A673 (cell line): ENCODE results near the gene ZNF679. TPM values are rescaled to one million over a fixed set of nuclear protein-coding genes. Genes with fewer than 3 reads are reported as not detected.
"Not testable (repeated sequence)": the region's sequence is repeated elsewhere in the genome, so short reads cannot be mapped to it uniquely, and the experiment has no call there.

Experiments
- Bru-seq: library from RNA; stranded (reverse); fragments of 400-500 nt; gene quantifications from one replicate; lab custom pipeline; 2021; lab: Mats Ljungman, UMichigan
- BruChase-seq, 2 experiments: library from RNA; stranded (reverse); fragments of 400-500 nt; gene quantifications; one replicate each; lab custom pipeline; 2021; lab: Mats Ljungman, UMichigan
- BruUV-seq: library from RNA; stranded (reverse); fragments of 400-500 nt; replicated peaks from 2 replicates; lab custom pipeline; 2021; lab: Mats Ljungman, UMichigan
- CTCF ChIA-PET: fragments of 300-600 bp; sonication (Branson Sonifier 250); formaldehyde crosslinking; loops from one replicate; lab custom pipeline; 2022; ENCODE audit warnings: antibody characterized with exemption; lab: Charles Lee
- POLR2A ChIA-PET: fragments of 300-600 bp; sonication (Branson Sonifier 250); formaldehyde crosslinking; loops from one replicate; lab custom pipeline; 2022; ENCODE audit warnings: antibody characterized with exemption; ENCODE audit not compliant: low non-redundant PET; lab: Charles Lee
- DNase-seq: peaks from one replicate; pipeline ENCODE4 v3.0.0-alpha.2; 2015; ENCODE audit warnings: low spot score
- H3K27ac ChIP-seq: fragments of 200-600 bp; sonication (generic); 2 replicates; pipeline ENCODE4 v1.5.1; 2016; ENCODE audit warnings: mixed run types, low read depth, mild to moderate bottlenecking, mixed read lengths, antibody characterized with exemption, low read length; ENCODE audit not compliant: poor library complexity, severe bottlenecking
- H3K27me3 ChIP-seq: fragments of 200-600 bp; sonication (generic); replicated peaks from 2 replicates; pipeline ENCODE4 v1.6.1; 2017; ENCODE audit warnings: mixed run types, low read depth, mild to moderate bottlenecking, mixed read lengths, antibody characterized with exemption, low read length; ENCODE audit not compliant: insufficient read depth, poor library complexity
- H3K36me3 ChIP-seq: fragments of 200-600 bp; sonication (generic); 2 replicates; pipeline ENCODE4 v1.6.1; 2016; ENCODE audit warnings: mixed run types, mild to moderate bottlenecking, mixed read lengths, antibody characterized with exemption, low read length; ENCODE audit not compliant: insufficient read depth, poor library complexity, severe bottlenecking
- H3K4me1 ChIP-seq: fragments of 200-600 bp; sonication (generic); 2 replicates; pipeline ENCODE4 v1.6.1; 2017; ENCODE audit warnings: mixed run types, mild to moderate bottlenecking, mixed read lengths, antibody characterized with exemption, low read length; ENCODE audit not compliant: insufficient read depth, poor library complexity, severe bottlenecking
- H3K4me3 ChIP-seq: fragments of 200-600 bp; sonication (generic); 2 replicates; pipeline ENCODE4 v1.5.1; 2016; ENCODE audit warnings: low read depth, mixed run types, mild to moderate bottlenecking, mixed read lengths, low read length; ENCODE audit not compliant: poor library complexity, severe bottlenecking
- H3K9me3 ChIP-seq: fragments of 200-600 bp; sonication (generic); 2 replicates; pipeline ENCODE4 v1.6.1; 2016; ENCODE audit warnings: mixed run types, low read depth, mild to moderate bottlenecking, mixed read lengths, antibody characterized with exemption, low read length; ENCODE audit not compliant: poor library complexity, severe bottlenecking
- EZH2 ChIP-seq: fragments of 200-600 bp; sonication (generic); IDR thresholded peaks from 2 replicates; pipeline ENCODE4 v1.6.1; 2017; ENCODE audit warnings: borderline replicate concordance, low read depth, mild to moderate bottlenecking, mixed read lengths, antibody characterized with exemption, low read length; ENCODE audit not compliant: poor library complexity, severe bottlenecking
- intact Hi-C: fragments of 100-400 bp; cut with micrococcal nuclease; formaldehyde crosslinking; loops from one replicate; pipeline ENCODE4 v1.10.0; 2022; ENCODE audit not compliant: unreplicated experiment
- long read RNA-seq: library from polyadenylated mRNA; stranded (forward); transcript quantifications from one replicate; pipeline ENCODE4 v2.0.0, GENCODE V29; 2022
- total RNA-seq: library from RNA; stranded (reverse); gene quantifications from 2 replicates; pipeline ENCODE4 v1.2.3, GENCODE V29; 2021
- TF ChIP-seq, protein P1 (sequence below): fragments of 300-800, 200-600 bp; sonication (generic); conservative IDR thresholded peaks from 2 replicates; pipeline ENCODE4 v1.5.1; 2017; ENCODE audit warnings: low read depth, mild to moderate bottlenecking, antibody characterized with exemption, low read length, moderate library complexity, mixed read lengths

The ZNF679 gene
- not detected in 2 replicates for total RNA-seq
- not detected for Bru-seq, nascent RNA
- not detected for BruChase-seq, experiment 1, labeled RNA remaining after a 2-hour chase
- BruChase-seq, experiment 2, labeled RNA remaining after a 6-hour chase, result not detected
- long read RNA-seq, result 0 reads

DNA sequence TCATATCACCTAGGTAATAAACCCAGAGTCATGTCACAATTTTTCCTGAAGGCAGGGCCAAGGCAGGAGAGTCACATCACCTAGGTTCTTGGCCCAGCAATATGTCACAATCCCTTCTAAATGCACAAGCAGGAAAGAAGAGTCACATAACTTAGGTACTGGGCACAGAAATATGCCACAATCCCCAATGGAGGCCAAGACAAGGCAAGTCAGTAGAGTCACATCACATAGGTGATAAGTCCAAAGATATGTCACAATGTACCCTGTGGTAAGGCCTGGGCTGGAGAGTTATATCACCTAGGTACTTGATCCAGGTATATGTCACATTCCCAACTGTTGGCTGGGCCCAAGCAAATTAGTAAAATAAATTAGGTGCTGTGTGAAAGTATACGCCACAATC, at the start of gene ZNF679:
ZNF679 (plus strand) TSS at position 301 of the 400 bp plus-strand sequence. CDS start 20,644 bp downstream, outside the sequence.
- H3K9me3 ChIP-seq, result peaks cover 65% of the 10 kb centered on the region
- H3K4me1 ChIP-seq, CTCF ChIA-PET, H3K4me3 ChIP-seq, intact Hi-C loops, H3K27ac ChIP-seq, DNase-seq, POLR2A ChIA-PET, BruUV-seq, H3K27me3 ChIP-seq, H3K36me3 ChIP-seq: not testable (repeated sequence)

DNA sequence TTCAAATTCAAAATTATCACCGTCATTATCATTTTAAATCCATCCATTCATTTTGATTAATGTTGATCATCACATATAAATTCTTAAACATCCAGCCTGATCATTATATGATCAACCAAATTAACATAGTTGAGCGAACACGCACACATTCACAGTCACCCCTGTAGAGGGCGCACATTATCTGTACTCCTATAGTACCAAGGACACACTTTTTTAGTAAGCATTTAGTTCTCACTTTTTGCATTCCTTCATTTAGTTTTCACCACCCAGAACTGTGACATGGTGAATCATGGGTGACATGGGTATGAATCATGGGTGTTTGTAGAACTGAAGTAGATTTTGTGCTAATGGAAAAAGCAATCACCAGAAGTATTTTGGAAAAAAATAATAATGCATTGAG, 47.3 kb upstream of the ZNF679 start:
- BruUV-seq, result no TSS peak
- CTCF ChIA-PET, result no interaction called here

DNA sequence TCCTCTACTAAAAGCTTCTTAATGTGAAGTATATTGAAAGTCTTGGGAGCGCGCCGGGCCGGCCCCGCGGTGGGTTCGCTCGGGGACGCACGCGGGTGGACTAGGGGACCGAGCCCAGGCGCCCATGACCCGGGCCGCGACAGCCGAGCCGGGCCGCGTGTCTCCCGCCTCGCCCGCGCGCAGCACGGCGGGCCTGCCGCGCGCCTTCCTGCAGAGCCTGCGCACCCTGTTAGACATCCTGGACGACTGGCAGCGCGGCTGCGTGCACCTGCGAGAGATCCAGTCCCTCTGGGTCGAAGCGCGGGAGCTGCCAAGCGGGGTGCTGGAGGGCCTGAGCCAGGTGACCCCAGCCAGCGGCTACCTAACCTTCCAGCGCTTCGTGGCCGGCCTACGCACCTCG, 46.7 kb upstream of the ZNF679 start:
- no peaks in the 10 kb centered on the region for H3K36me3 ChIP-seq
- POLR2A ChIA-PET, result no interaction called here
- CTCF ChIA-PET, result no interaction called here
- no peaks in the 10 kb centered on the region for H3K4me1 ChIP-seq
- no peak for DNase-seq
- TF ChIP-seq, protein P1, sequence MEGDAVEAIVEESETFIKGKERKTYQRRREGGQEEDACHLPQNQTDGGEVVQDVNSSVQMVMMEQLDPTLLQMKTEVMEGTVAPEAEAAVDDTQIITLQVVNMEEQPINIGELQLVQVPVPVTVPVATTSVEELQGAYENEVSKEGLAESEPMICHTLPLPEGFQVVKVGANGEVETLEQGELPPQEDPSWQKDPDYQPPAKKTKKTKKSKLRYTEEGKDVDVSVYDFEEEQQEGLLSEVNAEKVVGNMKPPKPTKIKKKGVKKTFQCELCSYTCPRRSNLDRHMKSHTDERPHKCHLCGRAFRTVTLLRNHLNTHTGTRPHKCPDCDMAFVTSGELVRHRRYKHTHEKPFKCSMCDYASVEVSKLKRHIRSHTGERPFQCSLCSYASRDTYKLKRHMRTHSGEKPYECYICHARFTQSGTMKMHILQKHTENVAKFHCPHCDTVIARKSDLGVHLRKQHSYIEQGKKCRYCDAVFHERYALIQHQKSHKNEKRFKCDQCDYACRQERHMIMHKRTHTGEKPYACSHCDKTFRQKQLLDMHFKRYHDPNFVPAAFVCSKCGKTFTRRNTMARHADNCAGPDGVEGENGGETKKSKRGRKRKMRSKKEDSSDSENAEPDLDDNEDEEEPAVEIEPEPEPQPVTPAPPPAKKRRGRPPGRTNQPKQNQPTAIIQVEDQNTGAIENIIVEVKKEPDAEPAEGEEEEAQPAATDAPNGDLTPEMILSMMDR, result no peak
- no peak for TF ChIP-seq EZH2
- no TSS peak for BruUV-seq
- peaks cover 47% of the 10 kb centered on the region for H3K9me3 ChIP-seq
- no peak overlapping the region for H3K27ac ChIP-seq
- no peak overlapping the region for H3K4me3 ChIP-seq
- intact Hi-C loops, result no loop called here
- H3K27me3 ChIP-seq, result no peaks in the 10 kb centered on the region

More for the DNA sequence above, 47.3 kb upstream of the ZNF679 start:
- H3K4me1 ChIP-seq, result no peaks in the 10 kb centered on the region
- DNase-seq, result no peak
- no peaks in the 10 kb centered on the region for H3K27me3 ChIP-seq
- intact Hi-C loops, result no loop called here
- POLR2A ChIA-PET, result no interaction called here
- no peak overlapping the region for H3K27ac ChIP-seq
- TF ChIP-seq, protein P1, result 0 out of 2 replicates have a peak, but pooled peaks have one; percentile 18
- no peak for TF ChIP-seq EZH2
- H3K4me3 ChIP-seq, result no peak overlapping the region
- H3K36me3 ChIP-seq, result no peaks in the 10 kb centered on the region
- H3K9me3 ChIP-seq, result peaks cover 48% of the 10 kb centered on the region
